ENCODE results near the gene MCC.

MCC gene

DNA sequence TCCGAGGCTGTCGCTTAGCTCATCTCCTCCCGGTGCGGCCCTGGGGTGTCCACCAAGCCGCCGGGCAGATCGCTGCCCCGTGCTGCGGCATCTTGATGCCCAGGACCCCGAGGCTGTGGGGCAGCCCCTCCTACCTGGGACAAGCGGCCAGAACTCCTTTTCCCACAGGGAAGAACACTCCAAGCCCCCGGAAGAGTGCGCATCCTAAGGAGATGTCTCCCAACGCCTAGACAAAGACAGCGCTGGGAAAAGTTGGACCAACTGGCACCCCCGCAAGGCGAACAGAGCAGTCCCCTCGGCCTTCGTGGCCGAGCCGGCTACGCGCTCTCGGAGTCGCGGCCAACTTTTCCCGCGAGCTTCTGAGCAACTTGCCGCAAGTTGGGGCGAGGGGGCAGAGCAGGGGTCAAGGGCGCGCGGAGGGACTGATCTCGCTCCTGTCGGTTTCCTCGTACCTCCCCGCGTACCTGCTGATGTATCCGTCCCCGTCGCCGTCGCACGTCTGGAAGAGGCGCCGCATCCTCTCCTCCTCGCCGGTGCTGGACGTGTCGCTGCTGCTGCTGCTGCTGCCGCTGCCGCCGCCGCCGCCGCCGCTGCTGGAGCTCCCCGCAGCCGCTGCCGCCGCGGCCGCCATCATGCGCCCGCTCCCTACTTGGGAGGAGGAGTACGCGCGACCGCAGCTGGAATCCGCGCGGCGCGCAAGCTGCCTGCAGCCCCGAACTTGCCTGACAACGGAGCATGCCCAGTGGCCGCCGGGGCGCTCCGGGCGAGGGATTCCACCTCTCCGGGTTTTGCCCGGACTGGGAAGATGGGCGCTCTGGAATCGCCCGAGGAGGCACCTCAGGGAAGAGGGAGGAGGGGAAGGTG is at the start of gene MCC:
TSS of gene MCC (minus strand) at position 673 of the 864 bp plus-strand sequence.
- DNase-seq: peak; percentile 30

DNA sequence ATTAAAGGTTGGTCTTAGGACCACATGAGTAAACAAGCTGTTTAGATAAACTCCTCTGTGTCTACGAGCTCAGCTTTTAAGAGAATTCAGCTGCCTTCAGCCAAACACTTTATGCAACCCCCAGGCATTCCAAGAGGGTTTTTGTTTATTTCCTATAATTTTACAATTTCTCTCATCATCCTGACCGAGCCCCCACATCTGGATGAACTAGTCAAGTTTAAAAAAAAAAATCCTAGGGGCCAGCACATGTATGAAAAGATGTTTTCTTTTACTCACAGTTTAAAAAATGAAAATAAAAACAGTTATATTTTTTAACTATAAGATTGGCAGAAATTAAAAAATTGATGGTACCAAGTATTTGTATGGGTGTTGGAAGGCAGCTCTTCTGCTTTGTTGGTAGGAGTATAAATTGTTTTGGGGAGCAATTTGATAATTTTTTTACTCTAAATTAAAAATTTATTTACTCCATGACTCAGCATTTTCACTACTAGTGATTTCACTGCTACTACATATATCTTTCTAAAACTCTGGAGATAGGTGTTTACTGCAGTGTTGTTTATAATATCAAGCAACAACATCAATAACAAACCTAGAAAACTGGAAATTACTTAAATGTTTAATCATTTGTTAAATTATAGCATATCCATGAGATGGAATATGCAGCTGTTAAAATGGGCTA is 43.4 kb upstream of the MCC start:
- no peak for DNase-seq

DNA sequence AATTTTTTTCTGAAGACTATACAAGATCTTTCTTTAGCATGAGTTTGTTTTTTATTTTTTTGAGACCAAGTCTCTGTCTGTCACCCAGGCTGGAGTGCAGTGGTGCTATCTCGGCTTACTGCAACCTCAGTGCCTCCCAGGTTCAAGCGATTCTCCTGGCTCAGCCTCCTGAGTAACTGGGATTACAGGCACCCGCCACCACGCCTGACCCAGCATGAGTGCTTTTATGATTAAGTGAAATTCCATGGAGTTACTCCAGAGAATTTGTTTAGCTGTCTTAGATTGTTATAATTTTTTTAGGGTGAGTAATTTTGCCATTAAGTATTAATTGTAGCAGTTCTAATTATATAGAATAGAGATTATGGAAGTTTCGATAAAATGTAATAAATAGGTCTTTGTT is 39.5 kb upstream of the MCC start:
- no peak for DNase-seq

DNA sequence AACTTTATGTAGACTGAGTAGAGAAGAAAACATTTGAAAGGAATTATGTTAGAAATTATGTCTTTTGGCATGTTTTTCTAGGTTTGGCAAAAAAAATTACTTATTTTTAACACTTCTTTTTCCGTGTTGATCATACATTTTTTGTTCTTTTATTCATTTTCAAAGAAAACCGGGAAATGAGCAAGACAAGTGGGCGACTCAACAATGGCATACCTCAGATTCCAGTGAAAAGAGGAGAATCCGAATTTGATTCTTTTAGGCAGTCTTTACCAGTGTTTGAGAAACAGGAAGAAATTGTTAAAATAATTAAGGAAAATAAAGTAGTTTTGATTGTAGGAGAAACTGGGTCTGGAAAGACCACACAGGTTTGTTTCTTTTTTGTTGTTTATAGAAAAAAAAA is 38.2 kb upstream of the MCC start:
- no peak for DNase-seq

DNA sequence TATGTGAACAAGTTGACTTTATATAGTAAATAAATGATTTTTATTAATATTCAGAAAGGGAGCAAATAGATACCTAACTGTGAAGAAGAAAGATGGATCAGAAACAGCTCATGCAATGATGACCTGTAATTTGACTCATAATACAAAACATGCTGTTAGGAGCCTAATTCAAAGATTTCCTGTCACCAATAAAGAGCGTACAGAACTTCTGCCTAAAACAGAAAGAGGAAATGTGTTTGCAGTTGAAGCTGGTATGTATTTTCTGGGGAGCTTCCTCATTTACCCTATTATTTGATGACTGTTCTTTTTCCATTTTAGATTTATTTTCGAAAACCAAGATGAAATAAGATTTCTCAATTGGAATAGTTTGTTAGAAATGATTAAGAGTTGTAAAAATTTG is 36.7 kb upstream of the MCC start:
- DNase-seq: no peak

DNA sequence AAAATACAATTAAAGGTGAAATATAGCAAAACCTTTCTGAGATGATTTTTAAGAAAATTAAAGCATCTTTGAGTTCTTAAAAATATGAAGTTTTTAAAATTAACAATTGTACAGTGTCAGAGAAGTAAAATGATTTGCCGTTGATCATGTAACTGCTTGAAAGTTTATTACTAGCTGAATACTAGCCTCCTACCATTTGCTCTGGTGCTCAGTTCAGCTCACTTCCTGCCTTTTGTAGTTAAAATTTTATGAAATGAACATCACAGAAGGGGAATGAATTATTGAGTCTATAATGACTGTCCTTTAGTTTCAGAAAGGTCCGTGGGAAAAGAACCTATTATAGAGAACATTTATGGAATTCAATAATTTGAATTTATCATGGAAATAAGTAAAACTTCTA is 34.9 kb upstream of the MCC start:
- no peak for DNase-seq

DNA sequence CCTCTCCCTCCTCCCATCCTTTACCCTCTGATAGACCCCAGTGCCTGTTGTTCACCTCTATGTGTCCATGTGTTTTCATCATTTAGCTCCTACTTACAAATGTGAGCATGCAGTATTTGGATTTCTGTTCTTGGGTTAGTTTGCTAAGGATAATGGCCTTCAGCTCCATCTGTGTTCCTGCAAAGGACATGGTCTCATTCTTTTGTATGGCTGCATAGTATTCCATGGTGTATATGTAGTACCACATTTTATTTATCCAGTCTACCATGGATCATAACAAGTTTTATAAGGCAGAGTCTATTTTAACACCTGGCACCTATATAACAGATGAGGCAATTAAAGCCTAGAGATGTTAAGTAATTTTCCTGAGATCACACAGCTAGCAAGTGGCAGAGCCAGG is 32.6 kb upstream of the MCC start:
- no peak for DNase-seq

DNA sequence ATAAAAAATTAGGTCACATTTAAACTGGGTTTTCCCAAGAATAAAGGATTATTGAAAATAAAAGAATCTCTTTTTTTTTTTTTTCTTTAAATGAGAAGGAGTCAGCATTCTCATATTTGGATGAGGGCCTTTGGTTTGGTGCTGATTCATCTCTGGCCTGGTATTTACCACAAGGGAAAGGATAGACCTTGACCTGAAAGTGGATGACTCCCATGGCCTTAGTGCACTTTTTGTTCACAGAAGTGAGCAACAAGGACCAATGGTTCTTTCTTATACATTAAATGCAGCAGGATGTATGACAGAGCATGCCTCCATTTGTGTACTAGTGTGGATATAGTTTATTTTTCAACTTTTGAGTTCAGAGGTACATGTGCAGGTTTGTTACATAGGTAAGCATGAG is 32.2 kb upstream of the MCC start:
- no peak for DNase-seq

DNA sequence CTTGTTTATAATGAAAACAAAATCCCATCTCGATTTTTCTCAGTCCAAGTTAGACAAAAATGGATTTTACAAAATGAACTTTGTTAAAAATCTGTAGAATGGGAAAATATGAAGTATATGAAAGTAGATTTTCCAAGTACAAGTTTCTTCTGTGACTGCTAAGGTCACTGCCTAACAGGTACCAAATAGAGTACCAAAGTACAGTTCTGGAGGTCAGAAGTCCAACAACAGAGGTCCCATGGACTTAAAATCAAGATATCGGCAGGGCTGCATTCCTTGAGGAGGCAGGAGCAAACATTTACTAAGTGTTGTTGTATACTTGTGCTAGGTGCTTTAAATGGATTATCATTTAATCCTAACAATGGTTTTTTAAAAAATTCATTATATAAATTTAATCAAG is 31.2 kb upstream of the MCC start:
- DNase-seq: no peak

DNA sequence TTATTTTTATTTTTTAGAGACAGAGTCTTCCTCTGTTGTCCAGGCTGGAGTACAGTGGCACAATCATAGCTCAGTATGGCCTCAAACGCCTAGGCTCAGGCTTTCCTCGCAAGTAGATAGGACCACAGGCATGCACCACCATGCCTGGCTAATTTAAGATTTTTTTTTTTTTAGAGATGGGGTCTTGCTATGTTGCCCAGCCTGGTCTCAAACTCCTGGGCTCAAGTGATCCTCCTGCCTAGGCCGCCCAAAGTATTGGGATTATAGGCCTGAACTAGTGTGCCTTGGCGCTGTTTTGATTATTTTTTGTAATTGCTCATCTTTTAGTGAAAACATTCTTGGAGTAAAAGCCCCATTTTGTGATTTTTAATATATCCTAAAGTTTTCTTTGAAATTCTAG is 30.6 kb upstream of the MCC start:
- DNase-seq: no peak

DNA sequence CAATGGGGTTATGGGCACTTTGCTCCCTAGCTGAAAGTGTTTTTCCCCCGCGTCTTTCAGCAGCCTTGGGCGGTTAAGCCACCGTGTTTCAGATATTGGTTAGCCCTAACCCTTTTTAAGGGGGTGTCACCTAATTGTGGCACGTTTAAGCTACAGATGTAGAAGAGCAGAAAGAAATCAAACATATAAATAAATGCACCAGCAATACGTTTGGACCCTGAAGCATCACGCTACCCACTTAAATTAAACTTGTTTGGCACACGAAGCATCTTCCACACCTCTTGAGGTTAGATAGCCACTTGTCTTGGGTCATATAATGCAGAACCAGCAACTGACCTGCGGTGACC is 26.0 kb upstream of the MCC start:
- no peak for DNase-seq

DNA sequence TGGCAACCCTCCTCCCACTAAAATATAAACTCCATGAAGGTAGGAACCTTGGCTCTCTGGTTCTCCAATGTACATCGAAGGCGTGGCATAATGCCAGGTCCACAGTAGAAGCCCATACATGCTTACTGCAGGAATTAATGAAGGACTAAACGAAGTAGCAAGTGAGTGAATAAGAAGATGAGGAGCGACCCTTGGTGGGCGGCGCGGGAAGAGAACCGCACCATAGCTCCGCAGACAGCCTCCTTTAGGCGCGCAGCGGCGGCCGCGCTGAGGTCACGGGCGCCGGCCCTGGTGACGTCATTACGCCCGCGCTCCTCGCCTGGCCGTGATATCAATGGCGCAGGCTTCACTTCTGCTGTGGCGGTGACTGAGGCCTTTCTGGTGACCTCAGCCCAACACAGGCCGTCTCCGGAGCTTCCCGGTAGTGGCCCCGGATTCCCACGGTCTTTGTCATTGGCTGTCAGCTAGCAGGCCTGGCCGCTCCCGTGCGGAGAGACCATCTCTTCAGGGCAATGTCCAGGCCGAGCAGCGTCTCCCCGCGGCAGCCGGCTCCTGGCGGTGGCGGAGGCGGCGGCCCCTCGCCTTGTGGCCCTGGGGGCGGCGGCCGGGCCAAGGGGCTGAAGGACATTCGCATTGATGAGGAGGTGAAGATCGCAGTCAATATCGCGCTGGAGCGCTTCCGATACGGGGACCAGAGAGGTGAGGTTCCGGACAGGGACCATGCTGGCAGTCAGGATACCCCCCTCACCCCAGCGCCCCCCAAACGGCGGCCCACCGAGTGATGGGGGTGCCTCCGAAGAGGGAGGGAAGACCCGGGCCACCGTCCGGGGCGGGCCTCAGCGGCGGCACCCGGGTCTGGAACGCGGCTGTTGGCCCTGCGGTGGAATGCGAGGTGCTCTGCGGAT is 25.4 kb upstream of the MCC start, which contains the start of gene YTHDC2:
TSS of gene YTHDC2 (plus strand) at position 311 of the 905 bp plus-strand sequence. CDS start at position 513, 202 bp downstream.
- DNase-seq: peak; percentile 90

DNA sequence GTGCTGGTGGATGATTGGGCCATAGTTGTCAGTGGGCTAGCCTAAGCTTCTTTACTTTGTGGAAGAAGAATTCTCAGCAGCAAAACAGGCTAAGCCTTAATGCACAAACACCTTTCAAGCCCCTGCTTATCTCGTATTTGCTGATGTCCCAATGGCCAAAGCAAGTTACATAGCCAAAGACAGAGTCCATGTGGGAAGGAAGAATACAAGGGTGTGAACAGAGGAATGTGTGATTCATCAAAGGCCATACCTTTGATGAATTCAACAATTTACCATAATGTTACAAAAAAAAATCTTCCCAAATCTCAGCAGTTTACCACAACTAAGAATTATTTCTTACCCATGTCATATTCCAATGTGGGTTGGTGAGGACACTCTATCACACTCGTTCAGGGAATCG is 24.1 kb upstream of the MCC start:
- DNase-seq: no peak

DNA sequence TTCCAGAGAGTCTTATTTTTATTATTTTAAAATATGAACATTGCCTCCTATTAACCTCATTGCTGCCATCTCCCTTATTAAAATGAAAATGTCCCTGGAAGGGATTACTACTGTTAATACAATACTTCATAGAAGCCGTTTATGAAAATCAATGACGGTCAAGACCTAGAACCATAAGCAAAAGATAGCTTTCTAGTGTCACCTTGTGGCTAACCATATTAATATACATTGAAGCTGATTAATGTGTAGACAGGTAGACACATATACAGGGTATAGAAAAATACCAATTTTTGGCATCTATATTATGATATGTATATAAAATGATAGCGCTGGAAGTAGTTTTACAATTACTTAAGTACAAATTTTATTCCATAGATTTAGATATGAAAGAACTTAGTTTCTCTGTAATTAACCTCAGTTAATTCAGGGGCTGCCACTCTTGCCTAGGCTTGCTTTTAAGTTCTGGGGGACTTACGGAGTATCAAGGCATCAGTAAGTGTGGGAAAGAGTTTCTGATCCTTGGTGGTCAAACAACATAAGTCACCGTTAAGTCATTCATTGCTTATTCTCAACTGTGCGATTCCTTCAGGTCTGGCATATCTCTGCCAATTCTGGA is 22.7 kb upstream of the MCC start:
- DNase-seq: no peak

DNA sequence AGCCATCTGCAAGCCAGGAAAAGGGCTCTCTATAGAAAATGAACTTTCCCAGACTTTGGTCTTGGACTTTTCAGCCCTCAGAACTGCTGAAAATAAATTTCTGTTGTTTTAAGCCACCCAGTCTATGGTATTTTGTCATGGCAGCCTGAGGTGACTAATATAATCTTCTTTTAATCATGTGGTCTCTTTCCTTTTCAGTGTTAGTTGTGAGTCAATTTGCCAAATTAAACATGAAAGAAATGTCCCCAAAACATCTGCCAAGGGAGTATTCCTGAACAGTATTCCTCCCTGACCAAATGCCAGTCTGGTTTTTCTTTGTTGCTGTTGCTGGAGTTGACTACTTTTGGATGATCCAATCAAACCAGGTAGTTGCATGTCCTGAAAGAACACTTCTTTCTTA is 20.5 kb upstream of the MCC start:
- DNase-seq: no peak

DNA sequence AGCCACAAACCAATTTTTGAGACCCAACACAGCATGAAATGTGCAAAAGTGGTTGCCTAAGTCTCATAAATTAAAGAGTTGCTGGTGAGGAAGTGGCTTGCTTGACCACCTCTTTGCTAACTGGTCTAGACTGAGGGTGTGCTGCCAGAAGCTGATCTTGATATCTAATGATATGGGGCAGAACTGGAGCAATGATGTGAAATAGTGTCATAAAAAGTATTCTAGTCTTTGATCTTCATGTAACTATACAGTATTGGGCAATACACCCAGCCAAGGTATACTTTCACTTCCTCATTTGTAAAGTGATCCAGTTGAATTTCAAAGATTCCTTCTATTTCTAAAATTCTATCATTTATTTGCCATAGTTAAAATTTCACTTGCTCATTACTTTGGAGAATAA is 19.3 kb upstream of the MCC start:
- no peak for DNase-seq

DNA sequence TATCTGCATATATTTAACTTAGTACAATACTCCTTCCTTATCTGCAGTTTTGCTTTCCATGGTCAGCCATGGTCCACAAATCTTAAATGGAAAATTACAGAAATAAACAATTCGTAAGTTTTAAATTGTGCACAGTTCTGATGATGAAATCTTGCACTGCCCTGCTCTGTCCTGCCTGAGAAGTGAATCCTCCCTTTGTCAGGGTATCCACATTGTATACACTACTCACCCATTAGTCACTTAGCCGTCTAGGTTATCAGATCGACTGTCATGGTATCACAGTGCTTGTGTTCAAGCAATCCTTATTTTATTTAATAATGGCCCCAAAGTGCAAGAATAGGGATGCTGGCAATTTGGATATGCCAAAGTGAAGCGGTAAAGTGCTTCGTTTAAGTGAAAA is 16.9 kb upstream of the MCC start:
- no peak for DNase-seq

DNA sequence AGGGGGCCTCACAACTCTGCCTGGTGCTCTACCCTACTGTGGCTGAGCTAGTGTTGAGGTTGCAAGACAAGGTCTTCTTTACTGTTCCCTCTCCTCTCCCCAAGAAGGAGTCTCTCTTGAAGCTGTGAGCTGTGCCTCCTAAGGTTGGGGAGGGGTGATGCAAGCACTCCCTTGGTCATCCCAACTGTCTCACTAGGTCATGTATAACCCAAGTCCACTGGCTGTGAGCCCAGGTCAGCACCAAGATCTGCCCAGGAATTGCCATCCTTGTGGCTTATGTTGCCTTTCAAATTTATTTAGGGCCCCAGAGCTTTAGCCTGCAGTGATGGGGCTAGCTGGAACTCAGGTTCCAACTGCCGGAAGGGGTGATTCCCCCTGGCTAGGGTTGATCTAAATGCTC is 14.9 kb upstream of the MCC start:
- no peak for DNase-seq

DNA sequence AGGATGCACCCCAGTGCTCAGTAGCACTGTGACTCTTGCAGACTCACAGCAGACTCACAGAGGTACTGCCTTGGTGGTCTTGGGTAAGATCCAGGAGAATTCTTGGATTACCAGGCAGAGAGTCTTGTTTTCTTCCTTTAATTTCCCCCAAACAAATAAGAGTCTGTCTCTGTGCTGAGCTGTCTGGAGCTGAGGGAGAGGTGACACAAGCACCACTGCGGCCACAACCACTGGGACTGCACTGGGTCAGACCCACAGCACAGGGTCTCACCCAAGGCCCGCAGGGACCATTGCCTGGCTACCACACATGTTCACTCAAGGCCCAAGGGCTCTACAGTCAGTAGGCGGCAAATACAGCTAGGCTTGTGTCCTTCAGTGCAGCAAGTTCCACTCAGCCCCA is 13.8 kb upstream of the MCC start:
- DNase-seq: no peak

DNA sequence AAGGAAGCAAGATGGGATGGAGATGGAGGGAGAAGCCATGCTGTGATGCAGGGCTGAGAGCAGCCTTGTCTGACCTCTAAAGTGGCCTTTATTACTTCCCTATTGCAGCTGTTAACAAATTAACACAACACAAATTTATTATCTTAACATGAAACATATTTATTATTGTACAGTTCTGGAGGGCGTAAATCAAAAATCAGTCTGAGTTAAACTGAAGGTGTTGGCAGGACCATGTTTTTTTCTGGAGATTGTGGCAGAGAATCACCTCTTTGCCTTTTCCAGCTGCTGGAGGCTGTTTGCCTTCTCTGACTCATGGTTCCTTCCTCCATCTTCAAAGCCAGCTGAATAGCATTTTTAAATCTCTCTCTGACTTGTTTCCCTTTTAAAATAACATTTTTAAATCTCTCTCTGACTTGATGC is 7.2 kb upstream of the MCC start:
- DNase-seq: no peak

DNA sequence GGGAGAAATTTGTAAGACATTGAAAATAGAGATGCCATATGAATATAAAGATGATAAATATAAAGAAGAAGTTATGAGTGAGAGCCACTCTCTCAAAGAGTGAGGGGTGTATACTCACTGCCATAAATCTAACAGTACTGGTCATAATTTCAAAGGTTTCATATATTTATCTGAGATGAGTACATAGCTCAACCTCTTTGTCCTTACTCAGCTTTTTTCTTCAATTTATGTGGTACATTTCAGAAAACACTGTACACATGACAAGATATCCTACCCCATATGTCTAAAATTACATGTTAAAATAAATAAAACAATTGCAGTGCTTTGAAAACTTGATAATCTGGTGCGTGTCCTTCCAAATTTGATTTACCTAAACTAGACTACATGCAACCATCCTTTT is 5.2 kb upstream of the MCC start:
- DNase-seq: no peak

DNA sequence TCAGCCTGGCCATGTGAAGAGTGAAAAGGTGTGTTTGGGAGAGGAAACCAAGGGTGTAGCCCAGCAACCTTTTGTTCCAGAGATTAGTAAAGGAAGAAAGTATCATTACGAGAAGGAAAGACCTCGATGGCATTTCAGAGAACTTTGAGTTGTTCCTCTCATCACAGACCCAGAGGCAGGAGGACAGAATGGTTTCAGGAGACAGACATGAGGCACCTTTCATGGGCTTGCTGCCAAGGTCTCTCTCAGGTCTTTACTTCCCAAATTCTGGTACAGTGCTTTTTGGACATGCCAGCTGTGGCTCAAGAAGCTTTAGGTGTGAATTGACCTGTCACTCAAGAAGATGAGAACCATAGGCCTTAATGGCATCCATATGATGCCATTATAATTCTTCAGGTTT is 2.8 kb upstream of the MCC start:
- no peak for DNase-seq

DNA sequence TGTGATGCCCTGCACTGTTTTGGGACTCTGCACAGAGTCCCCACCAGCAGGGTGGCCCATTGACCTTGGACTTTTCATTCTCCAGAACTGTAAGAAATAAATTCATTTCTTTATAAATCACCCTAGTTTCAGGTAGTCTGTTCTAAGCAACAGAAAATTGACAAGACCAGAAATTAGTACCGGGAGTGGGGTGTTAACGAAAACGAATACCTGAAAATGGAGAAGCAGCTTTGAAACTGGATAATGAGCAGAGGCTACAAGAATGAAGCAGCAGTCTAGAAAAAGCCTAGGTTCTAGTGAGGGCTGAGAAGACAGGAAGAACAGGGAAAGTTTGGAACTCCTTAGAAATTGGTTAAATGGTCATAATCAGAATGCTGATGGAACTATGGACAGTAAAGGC is 2.1 kb upstream of the MCC start:
- DNase-seq: no peak

Data from activated naive CD4-positive, alpha-beta T cell treated with Interleukin-2 at 50 U/mL for 16 hours (primary cell).